NCI-H1048 (cell line): ENCODE measurements around the gene EIF4G3.
A peak's percentile ranks its signal among the peaks of the same experiment; 100 is the strongest.
"Not testable (repeated sequence)": the region's sequence is repeated elsewhere in the genome, so short reads cannot be mapped to it uniquely, and the experiment has no call there.

Experiments
- DNase-seq: peaks from one replicate; lab custom pipeline; 2025; lab: John Stamatoyannopoulos, UW

EIF4G3 gene

DNA sequence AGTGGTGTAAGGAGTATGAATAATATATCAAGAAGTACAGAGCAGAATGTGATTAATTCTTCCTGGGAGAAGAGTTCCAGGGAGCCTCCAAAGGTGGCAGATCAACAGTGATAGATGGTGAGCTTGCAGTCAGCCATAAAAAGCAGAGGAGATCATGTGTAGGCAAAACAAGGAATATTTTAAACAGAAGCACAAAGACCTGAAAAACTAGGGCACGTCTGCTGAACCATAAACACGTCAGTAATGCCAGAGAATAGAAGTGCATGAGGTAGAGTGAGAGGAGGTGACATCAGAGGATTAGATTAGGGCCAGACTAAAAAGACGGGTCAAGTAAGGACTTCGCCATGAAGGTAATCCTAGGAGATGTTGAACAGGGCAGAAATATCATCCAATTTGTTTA lies 151.8 kb downstream of the EIF4G3 start:
- no peak for DNase-seq

- not testable (repeated sequence) for DNase-seq
Observed at GRCh38 chr1:21024136-21024896, 152.4 kb downstream of the EIF4G3 start.

- peak; percentile 29 for DNase-seq
Observed at GRCh38 chr1:21022279-21023040, 154.2 kb downstream of the EIF4G3 start.

DNA sequence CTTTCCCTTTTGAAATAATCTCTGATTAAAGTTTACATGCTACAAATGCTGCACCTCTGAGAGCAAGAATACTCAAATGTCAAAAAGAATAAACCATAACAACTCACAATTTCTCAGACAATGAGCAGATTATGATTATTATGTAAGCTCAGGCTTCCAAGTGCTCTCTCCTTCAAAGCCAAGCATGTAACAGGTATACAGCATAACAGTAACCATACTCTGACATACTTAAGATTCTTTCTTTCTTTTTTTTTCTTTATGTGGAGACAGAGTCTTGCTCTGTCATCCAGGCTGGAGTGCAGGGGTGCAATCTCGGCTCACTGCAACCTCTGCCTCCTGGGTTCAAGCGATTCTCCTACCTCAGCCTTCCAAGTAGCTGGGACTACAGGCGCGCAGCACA lies 155.4 kb downstream of the EIF4G3 start:
- no peak for DNase-seq

DNA sequence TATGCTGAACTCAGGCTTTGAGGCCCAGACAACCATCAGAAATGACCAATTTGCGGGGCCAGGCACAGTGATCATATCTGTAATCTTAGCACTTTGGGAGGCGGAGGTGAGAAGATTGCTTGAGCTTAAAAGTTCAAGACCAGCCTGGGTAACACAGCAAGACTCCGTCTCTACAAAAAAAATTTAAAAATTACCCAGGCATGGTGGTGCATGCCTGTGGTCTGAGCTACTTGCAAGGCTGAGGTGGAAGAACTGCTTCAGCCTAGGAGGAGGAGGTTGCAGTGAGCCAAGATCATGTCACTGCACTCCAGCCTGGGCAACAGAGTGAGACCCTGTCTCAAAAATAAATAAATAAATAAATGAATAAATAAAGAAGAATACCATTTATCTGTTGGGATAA lies 156.5 kb downstream of the EIF4G3 start:
- no peak for DNase-seq

GRCh38 chr1:21018673-21019072 lies 158.0 kb downstream of the EIF4G3 start:
- DNase-seq: no peak

DNA sequence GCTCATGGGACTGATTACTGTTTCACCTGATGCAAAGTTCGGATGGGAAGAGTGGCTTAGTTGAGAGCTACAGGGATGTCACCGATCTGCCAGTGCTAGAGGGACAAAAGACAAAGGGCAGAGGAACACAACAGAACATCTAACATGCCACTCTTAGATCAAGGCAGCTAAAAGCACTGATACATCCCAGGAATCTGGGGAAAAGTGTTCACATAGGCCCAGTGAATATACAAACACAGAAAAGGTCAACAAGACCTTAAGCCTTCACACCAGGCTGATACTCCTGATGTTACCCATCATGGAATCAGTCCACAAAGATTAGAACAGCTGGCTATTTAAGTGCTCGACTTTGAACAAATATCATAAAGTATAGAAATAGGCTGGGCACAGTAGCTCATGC lies 163.2 kb downstream of the EIF4G3 start:
- no peak for DNase-seq

GRCh38 chr1:21012937-21013336 lies 163.8 kb downstream of the EIF4G3 start:
- DNase-seq: peak; percentile 31

GRCh38 chr1:21007876-21008275 lies 168.8 kb downstream of the EIF4G3 start:
- DNase-seq: no peak

DNA sequence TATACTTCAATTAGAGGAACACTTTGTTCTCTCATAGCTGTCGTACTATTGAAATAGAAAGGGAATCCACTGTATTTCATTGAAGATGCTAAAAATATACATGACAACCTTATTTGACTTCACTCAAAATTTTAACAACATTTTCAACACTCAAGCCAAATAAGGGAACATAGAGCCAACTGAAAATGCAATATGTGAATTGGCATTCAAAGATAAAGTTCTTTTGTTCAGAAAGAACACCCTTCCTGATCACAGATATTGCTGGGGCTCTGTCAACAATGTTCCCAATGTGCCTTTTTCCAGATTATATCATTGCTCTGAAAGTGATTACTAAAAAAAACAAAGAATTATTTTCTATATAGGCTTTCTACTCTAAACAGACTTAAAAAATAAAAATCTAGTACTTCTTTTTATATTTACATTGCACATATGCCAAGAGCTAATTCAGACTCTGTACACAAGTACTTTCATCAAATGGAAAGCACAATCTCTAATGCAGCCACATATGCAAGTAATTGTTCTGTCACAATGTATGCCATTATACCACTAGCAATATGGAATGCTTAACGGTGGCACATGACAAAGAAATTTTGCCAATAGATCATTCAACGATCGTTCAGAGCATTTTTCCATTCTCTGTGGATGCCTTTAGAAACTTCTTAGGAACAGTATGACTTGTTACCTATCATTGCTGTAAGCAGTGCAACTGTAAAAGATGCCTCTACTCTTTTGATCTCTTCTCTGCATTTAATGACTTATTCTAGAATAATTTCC lies 171.0 kb downstream of the EIF4G3 start:
- DNase-seq: no peak

DNA sequence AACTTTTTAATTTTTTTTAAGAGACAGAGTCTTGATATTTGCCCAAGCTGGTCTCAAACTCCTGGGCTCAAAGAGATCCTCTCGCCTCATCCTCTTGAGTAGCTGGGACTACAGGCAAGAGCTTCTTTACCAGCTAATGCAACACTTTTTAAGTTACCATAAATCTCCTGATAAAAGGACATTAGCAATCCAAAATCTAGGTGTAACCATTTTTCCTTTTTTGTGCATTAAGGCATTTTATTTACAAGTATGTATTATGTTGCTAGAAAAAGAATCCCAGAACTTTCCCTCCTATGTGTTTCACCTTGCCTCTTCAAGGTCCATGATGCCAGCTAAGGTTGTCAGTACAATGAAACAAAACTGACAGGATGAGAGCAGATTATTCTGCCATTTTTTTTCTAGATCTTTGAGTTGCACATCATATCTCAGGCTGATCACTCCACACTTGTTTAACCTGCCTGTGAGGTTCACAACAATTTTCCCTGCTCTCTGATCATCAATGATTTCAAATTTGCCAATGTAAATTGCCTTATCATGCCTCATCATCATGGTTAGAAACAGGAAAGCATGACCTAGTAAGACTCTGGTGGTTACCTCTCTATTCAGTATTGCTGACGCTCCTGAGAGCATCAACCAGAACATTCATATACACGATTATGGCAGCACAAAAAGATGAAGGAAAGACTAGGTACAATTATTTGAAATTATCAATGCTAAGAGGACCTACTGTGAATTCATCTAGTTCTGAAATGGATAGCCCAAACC lies 173.2 kb downstream of the EIF4G3 start:
- DNase-seq: no peak

GRCh38 chr1:21001042-21001441 lies 175.7 kb downstream of the EIF4G3 start:
- no peak for DNase-seq

DNA sequence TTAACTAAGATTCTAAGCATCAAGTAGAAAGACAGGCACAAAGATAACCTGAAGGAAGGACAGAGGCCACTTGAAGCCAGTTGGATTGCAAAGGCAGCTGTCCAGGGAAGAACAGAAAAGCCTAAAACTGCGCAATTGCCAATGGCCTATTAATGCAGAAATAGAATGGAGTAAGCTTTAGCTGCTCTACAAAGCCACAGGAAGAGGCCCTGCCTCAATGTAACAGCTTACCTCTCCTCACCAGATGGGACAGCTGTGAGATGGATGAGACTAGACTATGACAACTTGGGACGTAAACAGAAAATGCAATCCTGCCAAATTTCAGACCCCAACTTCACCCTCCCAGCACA lies 176.5 kb downstream of the EIF4G3 start:
- DNase-seq: no peak

GRCh38 chr1:20999525-21000244 lies 177.0 kb downstream of the EIF4G3 start:
- DNase-seq: no peak

DNA sequence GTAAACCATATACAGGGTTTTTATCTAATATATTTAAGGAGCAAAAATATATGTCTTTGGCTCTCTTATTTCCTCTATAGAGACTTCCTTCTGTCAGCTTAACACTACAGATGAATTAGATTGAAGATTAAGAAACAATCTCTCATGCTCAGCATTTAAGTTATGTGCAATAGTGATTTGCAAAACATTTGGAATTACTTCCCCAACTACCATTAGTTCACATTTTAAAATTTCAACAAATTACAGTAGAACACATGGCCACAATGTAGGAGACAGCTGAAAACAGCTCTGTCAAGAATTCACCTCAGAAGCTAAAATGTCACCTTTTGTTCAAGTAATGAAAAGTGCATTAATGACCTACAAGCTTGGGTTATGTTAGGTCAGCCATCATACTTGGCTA lies 177.9 kb downstream of the EIF4G3 start:
- DNase-seq: no peak

DNA sequence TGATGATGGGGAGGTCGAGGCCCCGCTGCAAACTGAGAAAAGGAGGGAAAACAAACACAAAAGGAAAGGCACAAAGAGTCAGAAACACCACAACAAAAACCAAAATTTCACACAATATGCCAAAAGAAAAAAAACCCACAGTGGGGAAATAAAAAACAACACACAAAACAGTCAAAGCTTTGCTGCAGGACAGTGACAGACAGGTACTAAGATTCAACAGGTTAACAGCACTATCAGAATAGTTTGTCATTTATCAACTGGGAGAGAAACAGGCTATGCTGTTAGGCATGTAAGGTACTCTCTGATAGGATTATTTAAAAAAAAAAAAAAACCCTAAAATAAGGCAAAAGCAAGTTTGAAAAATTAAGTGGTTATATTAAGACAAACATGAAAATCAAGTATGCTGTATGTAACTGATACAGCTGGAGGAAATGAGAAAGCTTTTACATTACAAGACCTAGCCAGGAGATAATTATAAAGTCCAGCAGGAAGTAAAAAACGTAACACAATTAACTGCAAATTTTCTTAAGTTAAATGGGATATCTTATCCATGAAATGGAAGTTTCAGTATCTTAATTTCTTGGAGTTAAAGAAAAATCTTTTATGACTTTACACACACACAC lies 179.0 kb downstream of the EIF4G3 start:
- DNase-seq: no peak

GRCh38 chr1:20996554-20996953 lies 180.1 kb downstream of the EIF4G3 start:
- no peak for DNase-seq

DNA sequence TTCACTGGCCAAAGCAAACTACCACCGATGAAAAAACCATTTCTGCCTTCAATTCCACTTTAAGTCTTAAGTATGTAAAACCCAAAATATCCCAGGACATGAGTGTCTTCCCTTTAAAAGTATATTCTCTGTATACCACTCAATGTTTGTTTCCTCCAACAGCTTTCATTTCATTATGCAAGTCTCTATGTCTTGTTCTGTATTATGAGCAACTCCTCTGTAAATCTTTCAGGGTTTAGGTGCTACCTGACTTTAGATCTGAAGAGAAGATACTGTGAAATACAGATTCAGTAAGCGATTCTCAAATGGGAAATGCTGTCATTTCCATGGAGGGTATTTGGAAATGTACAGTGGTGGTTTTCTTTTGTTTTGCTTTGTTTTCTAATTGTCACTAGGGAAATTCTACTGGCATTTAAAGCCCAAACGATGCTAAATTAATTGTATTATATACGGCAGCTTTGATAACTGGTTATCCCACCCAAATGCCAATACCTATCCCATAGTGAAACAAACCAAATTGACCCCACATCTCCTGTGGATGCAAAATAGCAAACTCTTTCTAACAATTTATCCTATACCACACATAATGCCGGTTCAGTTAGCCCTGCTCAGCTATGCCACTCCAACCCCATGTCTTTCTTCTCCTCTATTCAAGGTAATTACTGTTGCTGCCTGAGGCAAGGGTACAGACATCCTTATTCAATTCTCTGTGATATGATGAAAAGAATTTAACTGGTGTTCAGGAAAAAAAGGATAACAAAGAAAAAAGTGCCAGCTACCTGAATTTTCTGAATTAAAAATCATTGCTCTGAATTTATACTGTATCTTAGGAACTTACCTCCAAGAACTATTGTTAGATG lies 182.8 kb downstream of the EIF4G3 start:
- DNase-seq: no peak

DNA sequence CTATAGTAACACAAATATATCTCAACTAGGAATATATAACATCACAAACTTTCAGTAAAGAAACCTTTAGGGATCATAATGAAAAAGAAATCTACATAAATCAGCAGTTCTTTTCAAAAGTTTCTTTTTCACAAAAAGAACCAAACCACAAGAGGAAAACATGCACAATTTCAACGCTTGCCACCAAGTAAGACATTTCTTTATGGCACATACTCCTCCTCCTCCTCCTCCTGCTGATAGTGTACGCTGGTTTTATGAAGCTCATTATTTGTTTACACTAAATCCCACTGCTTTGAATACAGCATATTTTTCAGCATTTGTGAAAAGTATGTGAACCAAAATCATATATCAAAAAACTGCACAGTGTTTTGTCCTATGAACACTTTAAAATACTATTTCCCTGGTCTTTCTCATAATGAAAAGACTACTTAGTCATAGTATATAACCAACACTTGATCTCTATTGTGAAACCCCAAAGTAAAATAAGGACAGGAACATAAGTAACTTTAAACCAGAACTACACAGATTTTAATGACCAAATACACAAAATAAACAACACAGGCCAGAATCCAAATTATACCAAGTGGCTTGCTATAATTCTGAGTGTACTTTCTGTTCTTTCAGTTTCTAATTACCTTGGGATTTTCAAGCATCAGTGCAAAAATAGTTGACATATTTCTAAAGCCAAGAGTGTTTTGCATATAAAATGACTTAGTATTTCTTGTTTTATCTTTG lies 184.2 kb downstream of the EIF4G3 start:
- DNase-seq: no peak
